T-helper 1 cell treated with Interleukin-12 subunit alpha and Interleukin-12 subunit beta and Interleukin-4 antibody, amounts not matched to agents 30 ng/mL and 1 ng/mL, for 36 hours (primary cell): ENCODE results near the gene TBC1D32. TPM values are rescaled to one million over a fixed set of nuclear protein-coding genes. Genes with fewer than 3 reads are reported as not detected.

Experiments used
- total RNA-seq: library from RNA; stranded (reverse); gene quantifications from 2 replicates; pipeline ENCODE4 v1.2.3, GENCODE V29; 2022

TBC1D32 gene
- total RNA-seq, 1 donor from 2014 or later: 10.3 TPM

Other genes starting within 250 kb of the TBC1D32 start
- gene GJA1, start 101.2 kb upstream of the TBC1D32 start, total RNA-seq: not detected in 2 replicates